Subcutaneous abdominal adipose tissue (tissue), 5 donors: ENCODE results near the gene GLB1L2.

Experiments
- H3K27ac ChIP-seq: one replicate; pipeline ENCODE4 v1.7.0; 2013; ENCODE audit warnings: low read depth, mild to moderate bottlenecking, inconsistent platforms, low read length, moderate library complexity
- H3K27me3 ChIP-seq, 5 donors: one replicate each; pipeline ENCODE4 v1.7.0; 2013; ENCODE audit warnings: low read length in 5 of 5, inconsistent platforms in 1 of 5; ENCODE audit not compliant: control insufficient read depth in 5 of 5, insufficient read depth in 4 of 5
- H3K36me3 ChIP-seq, 5 donors: one replicate each; pipeline ENCODE4 v1.7.0; 2013; ENCODE audit warnings: low read length in 5 of 5; ENCODE audit not compliant: control insufficient read depth in 5 of 5, insufficient read depth in 5 of 5
- H3K4me1 ChIP-seq, 5 donors: one replicate each; pipeline ENCODE4 v1.7.0; 2013; ENCODE audit warnings: low read length in 5 of 5, mild to moderate bottlenecking in 3 of 5, moderate library complexity in 1 of 5; ENCODE audit not compliant: control insufficient read depth in 5 of 5, insufficient read depth in 5 of 5
- H3K4me3 ChIP-seq, 5 donors: one replicate each; pipeline ENCODE4 v1.7.0; 2013; ENCODE audit warnings: low read length in 5 of 5, low read depth in 1 of 5
- H3K9ac ChIP-seq, 5 donors: one replicate each; pipeline ENCODE4 v1.7.0; 2013; ENCODE audit warnings: low read length in 5 of 5, mild to moderate bottlenecking in 4 of 5, moderate library complexity in 3 of 5
- H3K9me3 ChIP-seq, 5 donors: one replicate each; pipeline ENCODE4 v1.7.0; 2013; ENCODE audit warnings: low read length in 5 of 5; ENCODE audit not compliant: control insufficient read depth in 5 of 5
- donor health status: healthy.
- donor health status: healthy.
- donor health status: healthy.
- donor health status: healthy.
- donor health status: healthy.

Gene GLB1L2

GRCh38 chr11:134401825-134402809 is 70.3 kb downstream of the GLB1L2 start:
- Histone ChIP-seq H3K36me3 (no peaks in the 10 kb centered on the region), H3K4me1 (no peaks in the 10 kb centered on the region), H3K9ac (no peak overlapping the region), H3K27me3 (peaks cover 15 to 42% (median 33%) of the 10 kb centered on the region in 5 donors), H3K4me3 (no peak overlapping the region), H3K9me3 (peaks cover 0 to 4% (median 0%) of the 10 kb centered on the region in 5 donors), H3K27ac (no peak overlapping the region)

- Histone ChIP-seq H3K4me3 (no peak overlapping the region), H3K27me3 (peaks cover 15 to 45% (median 35%) of the 10 kb centered on the region in 5 donors), H3K27ac (no peak overlapping the region), H3K36me3 (no peaks in the 10 kb centered on the region), H3K4me1 (no peaks in the 10 kb centered on the region), H3K9me3 (peaks cover 0 to 4% (median 0%) of the 10 kb centered on the region in 5 donors), H3K9ac (no peak overlapping the region)
Measured at GRCh38 chr11:134402910-134403309, 71.1 kb downstream of the GLB1L2 start.

DNA sequence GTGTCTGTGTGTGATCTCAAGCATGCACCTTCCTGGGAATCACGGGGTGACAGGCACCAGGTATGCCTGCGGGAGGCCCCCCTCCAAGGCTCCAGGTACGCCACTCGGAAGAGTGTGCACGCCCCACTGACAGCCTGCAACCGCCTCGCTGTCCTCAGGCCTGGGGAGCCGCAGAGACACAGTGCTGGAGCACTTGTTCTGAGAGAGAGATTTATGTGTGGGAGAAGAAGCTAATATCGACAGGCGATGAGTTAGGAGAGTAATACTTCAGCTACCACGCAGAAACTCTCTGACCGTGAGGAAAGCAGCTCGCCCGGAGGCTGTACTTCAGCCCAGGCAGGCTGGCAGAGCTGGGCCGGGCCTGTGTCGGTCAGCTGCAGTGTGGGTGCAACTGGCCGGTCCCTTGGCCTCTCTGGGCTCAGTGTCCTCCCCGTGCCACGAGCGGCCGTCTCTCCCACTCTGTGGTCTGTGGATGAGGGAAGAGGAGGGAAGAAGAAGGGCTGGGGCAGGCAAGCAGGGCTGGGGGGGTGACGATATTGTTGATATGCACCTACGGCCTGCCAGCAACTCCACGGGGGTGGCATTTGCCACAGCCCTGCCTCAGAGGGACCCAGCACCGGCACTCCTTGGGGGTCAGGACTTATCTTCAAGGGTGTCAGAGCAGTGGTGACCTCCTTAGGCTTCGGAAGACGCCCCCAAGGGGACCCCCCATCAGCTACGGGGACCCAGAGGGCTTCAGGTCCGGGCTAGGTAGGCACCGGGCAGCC is 73.0 kb downstream of the GLB1L2 start:
- H3K36me3 ChIP-seq: no peaks in the 10 kb centered on the region
- H3K4me1 ChIP-seq: no peaks in the 10 kb centered on the region
- H3K9me3 ChIP-seq: peaks cover 0 to 4% (median 0%) of the 10 kb centered on the region in 5 donors
- no peak overlapping the region for H3K4me3 ChIP-seq
- H3K9ac ChIP-seq: no peak overlapping the region
- peaks cover 7 to 42% (median 31%) of the 10 kb centered on the region in 5 donors for H3K27me3 ChIP-seq
- no peak overlapping the region for H3K27ac ChIP-seq

DNA sequence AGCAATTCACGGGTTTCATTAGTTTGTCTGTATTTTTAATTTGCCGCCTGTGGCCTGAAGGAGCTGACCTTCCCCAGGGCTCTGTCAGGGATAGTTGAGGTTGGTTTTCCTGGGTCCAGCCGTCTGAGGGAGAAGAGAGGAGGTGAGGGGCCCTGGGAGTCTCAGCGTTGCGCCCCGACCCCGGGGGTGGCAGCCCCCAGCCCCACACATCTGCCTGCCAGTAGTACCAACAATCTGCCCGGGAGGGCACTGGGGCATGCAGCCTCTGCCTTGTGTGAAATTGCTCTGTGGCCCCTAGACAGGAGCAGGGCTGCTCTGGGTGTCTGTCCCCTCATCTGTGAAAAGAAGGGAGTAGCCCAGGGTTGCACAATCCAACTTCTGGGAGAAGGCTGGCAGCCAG is 73.6 kb downstream of the GLB1L2 start:
- Histone ChIP-seq H3K36me3 (no peaks in the 10 kb centered on the region), H3K4me1 (no peaks in the 10 kb centered on the region), H3K9me3 (peaks cover 0 to 4% (median 0%) of the 10 kb centered on the region in 5 donors), H3K27ac (no peak overlapping the region), H3K27me3 (peaks cover 11 to 44% (median 33%) of the 10 kb centered on the region in 5 donors), H3K9ac (no peak overlapping the region), H3K4me3 (no peak overlapping the region)

DNA sequence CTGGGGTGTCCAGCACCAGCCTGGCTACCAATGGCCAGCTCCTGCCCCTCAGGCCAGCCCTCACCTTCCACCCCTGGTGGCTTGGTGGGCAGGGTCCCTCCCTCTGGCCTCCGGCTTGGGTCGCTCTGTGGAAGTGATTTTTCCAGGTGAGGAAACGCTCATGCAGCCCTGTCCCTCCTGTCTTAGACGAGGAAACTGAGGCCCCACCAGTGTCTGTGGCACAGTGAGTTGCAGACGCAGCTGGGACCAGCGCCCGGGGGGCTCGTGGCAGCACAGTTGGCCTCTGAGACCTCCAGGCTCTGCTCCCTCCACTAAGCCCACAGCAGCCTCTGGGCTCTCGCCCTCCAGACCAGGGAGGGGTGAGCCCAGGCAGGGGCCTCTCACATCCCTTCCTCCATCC is 74.1 kb downstream of the GLB1L2 start:
- no peak overlapping the region for H3K9ac ChIP-seq
- no peak overlapping the region for H3K4me3 ChIP-seq
- no peaks in the 10 kb centered on the region for H3K36me3 ChIP-seq
- peaks cover 0 to 4% (median 0%) of the 10 kb centered on the region in 5 donors for H3K9me3 ChIP-seq
- no peak overlapping the region for H3K27ac ChIP-seq
- peaks cover 0 to under 1% (median 0%) of the 10 kb centered on the region in 5 donors for H3K4me1 ChIP-seq
- H3K27me3 ChIP-seq: peaks cover 15 to 48% (median 37%) of the 10 kb centered on the region in 5 donors

GRCh38 chr11:134406264-134407185 is 74.7 kb downstream of the GLB1L2 start:
- Histone ChIP-seq H3K27me3 (peaks cover 22 to 55% (median 44%) of the 10 kb centered on the region in 5 donors), H3K4me1 (peaks cover 0 to 7% (median 6%) of the 10 kb centered on the region in 5 donors), H3K4me3 (no peak overlapping the region), H3K27ac (no peak overlapping the region), H3K9ac (no peak overlapping the region), H3K9me3 (peaks cover 0 to 4% (median 0%) of the 10 kb centered on the region in 5 donors), H3K36me3 (no peaks in the 10 kb centered on the region)

DNA sequence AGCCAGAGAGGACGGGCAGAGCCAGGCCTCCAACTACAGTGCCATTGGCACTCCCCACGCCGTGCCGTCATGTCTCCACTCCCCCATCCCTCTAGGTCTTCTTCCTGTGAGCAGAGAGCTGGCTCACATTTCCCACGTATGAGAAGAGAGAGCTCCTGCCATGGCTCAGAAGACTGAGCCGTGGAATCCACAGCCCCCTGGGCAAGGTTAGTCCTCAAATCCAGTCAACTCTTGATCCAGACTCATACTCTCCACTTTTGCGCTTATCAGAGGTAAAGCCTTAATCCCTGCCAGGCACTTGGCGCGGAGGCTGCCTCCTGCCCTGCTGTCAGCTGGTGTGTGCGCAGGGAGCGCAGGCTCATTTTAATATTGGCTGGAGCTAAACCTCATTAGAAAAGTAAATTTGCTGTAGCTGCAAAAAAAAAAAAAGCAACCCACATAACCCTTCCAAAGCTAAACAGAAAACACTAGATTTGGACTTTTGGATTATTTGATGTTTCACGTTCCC is 75.6 kb downstream of the GLB1L2 start:
- H3K9me3 ChIP-seq: peaks cover 0 to 4% (median 0%) of the 10 kb centered on the region in 5 donors
- H3K36me3 ChIP-seq: no peaks in the 10 kb centered on the region
- peaks cover 22 to 54% (median 44%) of the 10 kb centered on the region in 5 donors for H3K27me3 ChIP-seq
- H3K27ac ChIP-seq: no peak overlapping the region
- H3K4me1 ChIP-seq: peaks cover 0 to 10% (median 7%) of the 10 kb centered on the region in 5 donors
- no peak overlapping the region for H3K9ac ChIP-seq
- no peak overlapping the region for H3K4me3 ChIP-seq

- no peak overlapping the region for H3K9ac ChIP-seq
- peaks cover 22 to 56% (median 47%) of the 10 kb centered on the region in 5 donors for H3K27me3 ChIP-seq
- peaks cover 0 to 15% (median 7%) of the 10 kb centered on the region in 5 donors for H3K4me1 ChIP-seq
- H3K36me3 ChIP-seq: no peaks in the 10 kb centered on the region
- H3K9me3 ChIP-seq: peaks cover 0 to 4% (median 0%) of the 10 kb centered on the region in 5 donors
- H3K4me3 ChIP-seq: no peak overlapping the region
- H3K27ac ChIP-seq: no peak overlapping the region
Measured at GRCh38 chr11:134407923-134408322, 76.1 kb downstream of the GLB1L2 start.
